Measurements from ENCODE around the gene KCNJ10.

KCNJ10 gene

GRCh38 chr1:160024195-160024905 is 45.6 kb downstream of the KCNJ10 start:
- Histone ChIP-seq H2AFZ (ENCODE audit: low read depth, low read length) (no peak overlapping the region), H3K36me3 (replicated peaks; ENCODE audit: low read depth, low read length) (no peaks in the 10 kb centered on the region), H3K9ac (ENCODE audit: low read length) (no peak overlapping the region), H3K4me3 (ENCODE audit: low read length) (no peak overlapping the region), H3K4me2 (ENCODE audit: low read length) (no peak overlapping the region), H3K27me3 (ENCODE audit: low read depth, low read length) (0 out of 2 replicates have a peak, but pooled peaks cover 3% of the 10 kb centered on the region), H3K27ac (ENCODE audit: low read length) (no peak overlapping the region), H4K20me1 (ENCODE audit: insufficient read depth, low read length) (no peaks in the 10 kb centered on the region), H3K79me2 (ENCODE audit: low read length) (no peaks in the 10 kb centered on the region), H3K9me3 (ENCODE audit: insufficient read depth, low read length) (no peaks in the 10 kb centered on the region), H3K4me1 (ENCODE audit: low read length) (no peaks in the 10 kb centered on the region)
- no peak for TF ChIP-seq CTCF (IDR thresholded peaks at IDR 0.05; ENCODE audit: low read depth, low read length)
- no peak for TF ChIP-seq EZH2phosphoT487 (IDR thresholded peaks at IDR 0.05; ENCODE audit: low read depth)

GRCh38 chr1:160022330-160023310 is 47.3 kb downstream of the KCNJ10 start:
- Histone ChIP-seq H3K4me3 (ENCODE audit: low read length) (no peak overlapping the region), H3K36me3 (replicated peaks; ENCODE audit: low read depth, low read length) (no peaks in the 10 kb centered on the region), H3K27ac (ENCODE audit: low read length) (no peak overlapping the region), H3K4me2 (ENCODE audit: low read length) (no peak overlapping the region), H2AFZ (ENCODE audit: low read depth, low read length) (no peak overlapping the region), H3K4me1 (ENCODE audit: low read length) (no peaks in the 10 kb centered on the region), H3K79me2 (ENCODE audit: low read length) (no peaks in the 10 kb centered on the region), H4K20me1 (ENCODE audit: insufficient read depth, low read length) (no peaks in the 10 kb centered on the region), H3K27me3 (ENCODE audit: low read depth, low read length) (peaks cover 19% of the 10 kb centered on the region), H3K9me3 (ENCODE audit: insufficient read depth, low read length) (no peaks in the 10 kb centered on the region), H3K9ac (ENCODE audit: low read length) (no peak overlapping the region)
- TF ChIP-seq CTCF (IDR thresholded peaks at IDR 0.05; ENCODE audit: low read depth, low read length) (no peak), EZH2phosphoT487 (IDR thresholded peaks at IDR 0.05; ENCODE audit: low read depth) (no peak)

GRCh38 chr1:160021376-160022074 is 48.4 kb downstream of the KCNJ10 start:
- H3K4me2 ChIP-seq (ENCODE audit: low read length), result no peak overlapping the region
- no peak overlapping the region for H2AFZ ChIP-seq (ENCODE audit: low read depth, low read length)

More at GRCh38 chr1:160021376-160022074, 48.4 kb downstream of the KCNJ10 start:
- Histone ChIP-seq H3K36me3 (replicated peaks; ENCODE audit: low read depth, low read length) (no peaks in the 10 kb centered on the region), H3K27me3 (ENCODE audit: low read depth, low read length) (peaks cover 23% of the 10 kb centered on the region), H4K20me1 (ENCODE audit: insufficient read depth, low read length) (no peaks in the 10 kb centered on the region), H3K27ac (ENCODE audit: low read length) (no peak overlapping the region), H3K4me1 (ENCODE audit: low read length) (no peaks in the 10 kb centered on the region), H3K9me3 (ENCODE audit: insufficient read depth, low read length) (no peaks in the 10 kb centered on the region), H3K4me3 (ENCODE audit: low read length) (no peak overlapping the region), H3K79me2 (ENCODE audit: low read length) (no peaks in the 10 kb centered on the region), H3K9ac (ENCODE audit: low read length) (no peak overlapping the region)
- TF ChIP-seq CTCF (IDR thresholded peaks at IDR 0.05; ENCODE audit: low read depth, low read length) (no peak), EZH2phosphoT487 (IDR thresholded peaks at IDR 0.05; ENCODE audit: low read depth) (no peak)

Data from OCI-LY3 (cell line).